Dendritic cell treated with granulocyte-macrophage colony-stimulating factor and Interleukin-4, amounts not matched to agents 40 ng/mL and 50 ng/mL, for 4 days (primary cell): ENCODE results near the gene FAM200A.
"Not testable (repeated sequence)": the region's sequence is repeated elsewhere in the genome, so short reads cannot be mapped to it uniquely, and the experiment has no call there.

Source experiments
- H3K27ac Mint-ChIP-seq: one replicate; pipeline ENCODE4 v1.8.0; 2022; ENCODE audit warnings: mild to moderate bottlenecking, mixed read lengths
- H3K27me3 Mint-ChIP-seq: one replicate; pipeline ENCODE4 v1.8.0; 2022; ENCODE audit warnings: mild to moderate bottlenecking, mixed read lengths
- H3K36me3 Mint-ChIP-seq: one replicate; pipeline ENCODE4 v1.8.0; 2022; ENCODE audit warnings: low read depth, mixed read lengths
- H3K4me1 Mint-ChIP-seq: one replicate; pipeline ENCODE4 v1.8.0; 2022; ENCODE audit warnings: low read depth, mixed read lengths
- H3K4me3 Mint-ChIP-seq: one replicate; pipeline ENCODE4 v1.8.0; 2022; ENCODE audit warnings: mild to moderate bottlenecking, moderate library complexity, mixed read lengths
- H3K9me3 Mint-ChIP-seq: one replicate; pipeline ENCODE4 v1.8.0; 2022; ENCODE audit warnings: mixed read lengths
- intact Hi-C: fragments of 100-400 bp; cut with micrococcal nuclease; formaldehyde crosslinking; loops from one replicate; pipeline ENCODE4 v1.15.0; 2022

FAM200A gene

DNA sequence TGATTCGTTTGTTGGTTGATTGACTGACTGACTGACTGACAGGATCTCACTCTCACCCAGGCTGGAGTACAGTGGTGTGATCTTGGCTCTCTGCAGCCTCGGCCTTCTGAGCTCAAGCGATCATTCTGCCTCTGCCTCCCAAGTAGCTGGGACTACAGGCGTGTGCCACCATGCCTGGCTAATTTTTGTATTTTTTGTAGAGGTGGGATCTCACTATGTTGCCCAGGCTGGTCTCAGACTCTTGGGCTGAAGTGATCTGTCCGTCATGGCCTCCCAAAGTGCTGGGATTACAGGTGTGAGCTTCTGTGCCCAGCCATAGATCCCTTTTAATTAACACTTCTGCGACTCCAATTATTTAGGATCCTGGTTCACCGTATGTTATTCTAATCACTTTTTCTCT, 16.9 kb upstream of the FAM200A start:
- H3K27me3 Mint-ChIP-seq, H3K9me3 Mint-ChIP-seq, intact Hi-C loops, H3K27ac Mint-ChIP-seq, H3K4me1 Mint-ChIP-seq, H3K4me3 Mint-ChIP-seq: not testable (repeated sequence)
- peaks cover 91% of the 10 kb centered on the region for H3K36me3 Mint-ChIP-seq

DNA sequence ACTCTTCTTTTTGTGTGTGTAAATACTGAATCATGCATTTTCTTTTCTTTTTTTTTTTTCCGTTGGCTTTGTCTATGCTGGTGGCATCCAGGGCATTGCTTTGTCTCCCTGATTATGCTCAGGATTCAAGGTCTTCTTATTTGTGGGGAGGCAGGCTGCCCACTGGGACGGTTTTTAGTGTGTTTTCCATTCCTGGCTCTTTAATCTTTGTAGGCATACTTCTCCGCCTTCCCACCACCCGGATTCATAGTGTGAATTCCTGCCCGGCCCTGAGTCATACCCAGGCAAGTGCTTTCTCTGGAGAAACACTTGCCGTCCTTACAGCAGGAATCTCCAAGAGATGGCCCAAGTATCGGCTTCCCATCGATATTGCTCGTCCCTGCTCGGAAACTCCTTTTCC, 11.7 kb upstream of the FAM200A start:
- Mint-ChIP-seq H3K4me1 (peaks cover 39% of the 10 kb centered on the region), H3K4me3 (no peak overlapping the region), H3K36me3 (peaks cover 86% of the 10 kb centered on the region), H3K9me3 (no peaks in the 10 kb centered on the region), H3K27me3 (no peaks in the 10 kb centered on the region), H3K27ac (no peak overlapping the region)
- intact Hi-C loops = no loop called here

DNA sequence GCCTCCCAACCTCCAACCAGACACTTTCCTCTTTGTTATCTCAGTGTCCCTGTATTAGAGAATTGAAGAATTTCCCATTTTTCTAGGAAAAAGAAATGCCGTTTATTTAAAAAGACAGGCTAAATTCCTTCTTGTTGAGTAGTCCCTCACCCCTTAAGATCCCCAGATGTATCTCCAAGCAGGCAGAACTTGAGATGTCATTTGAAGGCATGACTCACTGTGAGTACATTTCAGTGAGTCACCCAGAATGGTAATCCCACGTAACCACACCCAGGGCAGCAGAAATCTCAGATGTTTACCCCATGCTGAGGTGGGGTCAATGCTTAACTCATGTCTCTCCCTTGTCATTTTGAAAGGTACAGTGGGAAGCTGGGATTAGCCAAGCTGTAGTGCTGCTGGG, 10.9 kb upstream of the FAM200A start:
- H3K27me3 Mint-ChIP-seq = no peaks in the 10 kb centered on the region
- intact Hi-C loops = no loop called here
- H3K4me3 Mint-ChIP-seq = no peak overlapping the region

DNA sequence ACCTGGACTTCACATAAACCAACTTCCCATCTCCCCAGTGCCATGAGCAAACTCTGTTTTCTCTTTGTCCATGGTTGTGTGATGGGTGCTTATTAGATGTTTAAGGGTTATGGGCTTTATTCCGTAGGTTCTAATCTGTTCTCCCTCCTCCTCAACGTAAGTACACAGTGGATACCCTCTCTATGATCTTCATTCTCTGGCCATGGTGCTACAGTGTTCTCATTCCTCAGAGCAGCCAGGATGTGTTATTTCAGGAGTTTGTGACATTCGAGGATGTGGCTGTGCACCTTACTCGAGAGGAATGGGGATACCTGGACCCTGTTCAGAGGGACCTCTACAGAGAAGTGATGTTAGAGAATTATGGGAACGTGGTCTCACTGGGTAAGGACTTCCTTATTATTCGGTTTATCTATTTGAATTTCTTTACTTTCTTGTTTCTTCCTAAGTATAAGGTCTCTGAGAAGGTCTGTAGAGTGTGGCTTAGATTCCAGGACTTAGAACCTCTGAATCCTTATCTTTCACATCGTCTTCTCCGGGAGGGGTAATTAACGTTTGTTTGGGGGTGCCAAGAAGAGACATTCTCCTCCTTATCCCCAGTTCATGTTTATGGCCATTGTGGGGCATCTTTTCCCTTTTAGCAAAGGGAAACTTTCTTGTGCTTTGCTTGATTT, 10.3 kb upstream of the FAM200A start:
- no peaks in the 10 kb centered on the region for H3K27me3 Mint-ChIP-seq
- peaks cover 86% of the 10 kb centered on the region for H3K36me3 Mint-ChIP-seq
- intact Hi-C loops = no loop called here
- H3K27ac Mint-ChIP-seq = no peak overlapping the region
- H3K9me3 Mint-ChIP-seq = no peaks in the 10 kb centered on the region
- no peak overlapping the region for H3K4me3 Mint-ChIP-seq
- H3K4me1 Mint-ChIP-seq = peaks cover 42% of the 10 kb centered on the region

More for the DNA sequence above, 10.9 kb upstream of the FAM200A start:
- Mint-ChIP-seq H3K36me3 (peaks cover 86% of the 10 kb centered on the region), H3K9me3 (no peaks in the 10 kb centered on the region), H3K27ac (no peak overlapping the region), H3K4me1 (peaks cover 39% of the 10 kb centered on the region)

DNA sequence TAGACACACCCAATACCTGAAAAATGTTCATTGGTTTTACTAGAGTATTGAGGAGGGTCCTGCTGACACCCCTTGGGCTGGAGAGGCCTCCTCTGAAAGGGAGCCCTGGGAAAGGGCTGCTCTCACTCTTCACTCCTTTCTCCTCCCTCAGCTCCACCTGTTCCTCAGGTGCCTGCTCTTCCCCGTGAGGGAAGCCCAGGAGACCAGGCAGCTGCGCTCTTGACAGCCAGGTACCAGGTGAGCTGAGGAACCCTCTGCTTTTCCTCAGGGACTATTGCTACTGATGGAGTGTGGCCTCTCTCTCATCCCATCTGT, 9.8 kb upstream of the FAM200A start:
- H3K9me3 Mint-ChIP-seq = no peaks in the 10 kb centered on the region
- no peak overlapping the region for H3K27ac Mint-ChIP-seq
- H3K4me3 Mint-ChIP-seq = no peak overlapping the region
- peaks cover 44% of the 10 kb centered on the region for H3K4me1 Mint-ChIP-seq
- intact Hi-C loops = no loop called here
- H3K27me3 Mint-ChIP-seq = no peaks in the 10 kb centered on the region
- peaks cover 85% of the 10 kb centered on the region for H3K36me3 Mint-ChIP-seq

DNA sequence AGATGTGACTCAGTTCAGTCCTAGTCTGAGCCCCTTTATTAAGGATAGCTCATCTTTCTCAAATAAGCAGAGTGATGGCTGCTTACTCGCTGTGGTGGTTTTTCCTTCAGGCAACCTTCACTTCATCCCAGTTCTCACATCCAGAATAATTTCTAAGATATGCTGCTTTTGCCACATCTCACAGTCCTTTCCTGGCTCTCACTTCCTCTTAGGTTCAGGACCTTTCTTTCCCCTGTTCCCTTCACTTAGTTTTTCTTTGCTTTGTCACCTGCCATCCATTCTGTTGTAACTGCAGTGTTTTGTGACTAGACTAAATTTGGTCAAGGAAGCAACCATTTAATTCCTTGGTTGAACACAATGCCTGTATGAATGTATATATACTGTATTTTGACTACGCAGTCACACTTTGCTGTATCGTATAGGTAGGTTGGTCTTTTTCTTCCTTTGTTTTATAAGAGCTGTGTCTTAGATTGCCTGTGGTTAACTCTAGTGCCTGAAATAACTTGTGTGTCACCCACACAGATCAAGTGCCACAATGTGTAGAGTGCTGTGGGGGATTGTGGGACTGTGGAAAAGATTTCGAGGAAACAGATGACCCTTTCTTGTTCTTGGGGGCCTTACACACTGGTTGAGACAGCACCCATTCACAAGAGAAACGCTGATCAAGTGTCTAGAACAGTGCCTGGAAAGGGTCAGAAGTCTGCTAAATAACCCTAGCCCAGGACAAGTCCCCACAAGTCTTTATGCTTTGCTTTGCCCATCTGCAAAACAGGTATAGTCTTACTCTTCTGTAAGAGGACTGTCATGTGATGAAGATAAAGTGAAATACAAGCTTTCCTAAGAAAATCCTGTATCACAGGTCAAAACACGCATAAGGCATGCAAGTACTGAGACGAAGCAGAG, 9.2 kb upstream of the FAM200A start:
- intact Hi-C loops = no loop called here
- H3K9me3 Mint-ChIP-seq = no peaks in the 10 kb centered on the region
- no peak overlapping the region for H3K27ac Mint-ChIP-seq
- no peak overlapping the region for H3K4me3 Mint-ChIP-seq
- H3K36me3 Mint-ChIP-seq = peaks cover 81% of the 10 kb centered on the region
- peaks cover 44% of the 10 kb centered on the region for H3K4me1 Mint-ChIP-seq
- no peaks in the 10 kb centered on the region for H3K27me3 Mint-ChIP-seq

DNA sequence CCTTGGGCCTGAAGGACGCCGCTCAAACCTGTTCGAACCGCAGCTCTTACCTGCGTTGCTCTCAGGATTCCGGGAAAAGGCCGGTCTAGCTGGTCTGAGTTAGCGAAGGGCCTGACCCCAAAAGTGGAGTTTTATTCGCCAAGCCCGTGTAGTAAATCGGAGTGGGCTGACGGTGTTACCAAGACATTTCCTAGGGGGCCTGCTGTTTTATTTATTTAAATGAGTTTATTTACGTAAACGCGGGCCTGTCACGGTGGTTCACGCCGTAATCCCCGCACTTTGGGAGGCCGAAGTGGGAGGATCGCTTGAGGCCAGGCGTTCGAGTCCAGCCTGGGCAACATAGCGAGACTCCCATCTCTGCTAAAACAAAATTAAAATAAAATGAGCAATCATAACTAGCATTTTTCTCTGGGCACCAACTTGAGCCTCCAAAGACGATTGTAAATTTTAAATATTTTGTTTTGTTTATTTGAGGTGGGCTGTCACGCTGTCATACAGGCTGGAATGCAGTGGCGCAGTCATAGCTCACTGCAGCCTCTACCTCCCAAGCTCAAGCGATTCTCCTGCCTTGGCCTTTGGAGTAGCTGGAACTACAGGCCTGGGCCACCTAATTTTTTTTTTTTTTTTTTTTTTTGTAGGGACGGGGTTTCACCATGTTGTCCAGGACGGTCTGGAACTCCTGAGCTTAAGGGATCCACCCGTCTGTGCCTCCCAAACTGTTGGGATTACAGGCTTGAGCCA, 7.4 kb upstream of the FAM200A start:
- H3K36me3 Mint-ChIP-seq = peaks cover 74% of the 10 kb centered on the region
- H3K27ac Mint-ChIP-seq = peak overlapping the region; percentile 93
- intact Hi-C loops = loop anchor here (2.0 to 10.0 kb wide), 3 partner anchors 55 to 525 kb away; partner anchors contain the start of genes COPS6, ZKSCAN5, ZNF3 and ZNF789
- H3K27me3 Mint-ChIP-seq = no peaks in the 10 kb centered on the region
- H3K4me1 Mint-ChIP-seq = peaks cover 54% of the 10 kb centered on the region
- peak overlapping the region; percentile 96 for H3K4me3 Mint-ChIP-seq
- no peaks in the 10 kb centered on the region for H3K9me3 Mint-ChIP-seq

DNA sequence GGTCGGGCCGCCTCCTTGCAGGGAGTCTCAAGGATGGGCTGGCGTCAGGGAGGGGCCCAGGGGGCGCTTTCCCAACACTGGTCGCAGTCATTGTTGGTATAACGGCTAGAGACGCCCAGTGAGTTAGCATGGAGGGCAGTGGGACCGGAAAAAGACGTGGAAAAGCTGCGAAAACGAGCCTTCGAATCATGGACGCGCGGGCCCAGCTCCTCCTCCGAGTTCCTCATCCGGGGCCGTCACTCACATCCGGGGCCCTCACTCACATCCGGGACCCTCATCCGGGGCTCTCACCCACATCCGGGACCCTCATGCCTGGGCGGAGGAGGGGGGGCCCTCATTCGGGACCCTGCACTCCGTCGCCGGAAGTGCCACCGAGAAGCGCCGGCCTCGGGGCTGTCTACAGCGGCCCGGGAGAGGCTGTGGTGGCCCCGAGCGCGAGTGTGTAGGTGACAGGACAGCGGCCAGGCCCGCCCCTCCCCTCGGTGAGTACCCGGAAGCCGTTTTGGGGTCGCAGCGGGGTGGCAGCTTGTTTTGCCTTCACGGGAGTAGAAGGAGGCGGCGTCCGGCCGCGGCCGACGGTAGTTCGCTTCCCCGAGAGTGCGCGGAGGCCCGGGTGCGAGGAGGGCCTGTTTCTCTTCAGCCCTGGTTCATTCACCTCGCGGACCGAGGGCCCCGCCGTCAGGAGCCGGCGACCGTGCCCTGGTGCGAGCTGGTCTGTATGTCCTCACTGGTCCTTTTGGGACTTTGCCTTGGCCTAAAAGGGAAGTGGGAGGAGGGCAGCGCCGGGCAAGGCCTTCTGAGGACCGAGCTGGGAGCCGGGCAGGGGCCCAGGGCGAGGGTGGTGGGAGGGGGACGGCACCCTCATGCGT, 6.6 kb upstream of the FAM200A start, which contains the start of gene ZNF655:
Gene ZNF655 (plus strand): TSS at position 337 of the 869 bp plus-strand sequence. CDS start 1,918 bp downstream, outside the sequence.
- intact Hi-C loops = loop anchor here (2.0 to 10.0 kb wide), 3 partner anchors 54 to 526 kb away; partner anchors contain the start of genes COPS6, ZKSCAN5, ZNF3 and ZNF789
- Mint-ChIP-seq H3K4me3 (peak within 1 kb of the TSS; percentile 96), H3K36me3 (peaks cover 74% of the 10 kb centered on the region), H3K9me3 (no peaks in the 10 kb centered on the region), H3K27ac (peak within 1 kb of the TSS; percentile 93), H3K27me3 (no peaks in the 10 kb centered on the region), H3K4me1 (peaks cover 47% of the 10 kb centered on the region)

DNA sequence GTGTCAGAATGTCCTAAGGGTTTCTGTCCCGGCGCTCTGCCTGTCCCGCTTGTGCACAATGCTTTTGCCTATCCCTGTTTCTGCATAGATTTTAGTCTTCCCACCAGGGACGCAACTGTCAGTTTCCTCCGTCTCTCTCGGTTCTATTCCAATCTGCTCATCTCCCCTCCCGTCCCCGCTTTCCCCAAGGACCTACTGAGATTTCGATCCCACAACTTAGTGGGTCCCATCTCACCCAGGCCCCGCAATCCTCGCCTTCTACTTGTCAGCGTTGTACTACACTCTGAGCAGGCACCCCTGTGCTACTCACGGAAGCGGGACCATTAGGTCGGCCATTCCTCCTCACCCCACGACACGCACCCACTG, 6.0 kb upstream of the FAM200A start:
- H3K4me3 Mint-ChIP-seq = peak overlapping the region; percentile 96
- intact Hi-C loops = loop anchor here (2.0 to 10.0 kb wide), 3 partner anchors 53 to 527 kb away; partner anchors contain the start of genes COPS6, ZKSCAN5, ZNF3 and ZNF789
- peak overlapping the region; percentile 93 for H3K27ac Mint-ChIP-seq
- no peaks in the 10 kb centered on the region for H3K27me3 Mint-ChIP-seq
- H3K9me3 Mint-ChIP-seq = no peaks in the 10 kb centered on the region
- peaks cover 49% of the 10 kb centered on the region for H3K4me1 Mint-ChIP-seq
- peaks cover 74% of the 10 kb centered on the region for H3K36me3 Mint-ChIP-seq

DNA sequence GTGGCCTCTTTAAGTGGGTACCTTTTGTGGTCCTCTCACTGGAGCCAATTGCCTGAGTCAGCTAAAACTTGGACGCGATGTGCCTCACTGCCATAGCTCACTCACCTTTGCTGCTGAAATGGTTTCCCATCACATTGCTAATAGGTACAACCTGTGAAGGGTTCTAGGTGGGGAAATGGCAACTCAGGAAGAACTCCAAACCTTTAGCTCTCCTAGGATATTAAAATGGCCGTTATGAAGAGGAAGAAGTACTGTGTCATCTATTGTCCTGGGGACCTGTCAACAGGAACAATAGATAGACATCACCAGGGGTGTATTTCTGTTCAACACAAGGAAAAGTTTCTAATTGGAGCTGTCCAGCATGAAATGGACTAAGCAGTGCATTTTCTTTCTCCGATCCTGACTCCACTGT, 5.3 kb upstream of the FAM200A start:
- H3K4me1 Mint-ChIP-seq = peaks cover 47% of the 10 kb centered on the region
- H3K4me3 Mint-ChIP-seq = peak overlapping the region; percentile 96
- peak overlapping the region; percentile 93 for H3K27ac Mint-ChIP-seq
- no peaks in the 10 kb centered on the region for H3K27me3 Mint-ChIP-seq
- no peaks in the 10 kb centered on the region for H3K9me3 Mint-ChIP-seq
- intact Hi-C loops = loop anchor here (10.0 kb wide), 2 partner anchors 82 to 528 kb away; partner anchors contain the start of genes COPS6, ZNF3 and ZNF789
- H3K36me3 Mint-ChIP-seq = peaks cover 68% of the 10 kb centered on the region

DNA sequence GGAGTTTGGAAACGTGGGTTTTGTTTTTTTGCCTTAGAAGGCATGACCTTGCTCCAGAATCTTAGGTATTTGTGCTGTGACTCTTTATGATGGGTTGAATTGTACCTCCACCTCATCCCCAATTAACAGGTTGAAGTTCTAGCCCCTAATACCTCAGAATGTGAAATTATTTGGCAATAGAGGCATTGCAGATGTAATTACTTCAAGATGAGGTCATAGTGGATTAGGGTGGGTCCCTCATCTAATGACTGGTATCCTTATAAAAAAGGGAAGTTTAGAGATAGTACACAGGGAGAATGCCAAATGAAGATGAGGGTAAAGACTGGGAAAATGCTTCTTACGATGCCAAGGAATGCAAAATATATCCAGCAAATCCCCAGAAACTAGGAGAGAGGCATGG, 3.0 kb upstream of the FAM200A start:
- H3K4me1 Mint-ChIP-seq = peaks cover 44% of the 10 kb centered on the region
- peak overlapping the region; percentile 59 for H3K27ac Mint-ChIP-seq
- peaks cover 56% of the 10 kb centered on the region for H3K36me3 Mint-ChIP-seq

DNA sequence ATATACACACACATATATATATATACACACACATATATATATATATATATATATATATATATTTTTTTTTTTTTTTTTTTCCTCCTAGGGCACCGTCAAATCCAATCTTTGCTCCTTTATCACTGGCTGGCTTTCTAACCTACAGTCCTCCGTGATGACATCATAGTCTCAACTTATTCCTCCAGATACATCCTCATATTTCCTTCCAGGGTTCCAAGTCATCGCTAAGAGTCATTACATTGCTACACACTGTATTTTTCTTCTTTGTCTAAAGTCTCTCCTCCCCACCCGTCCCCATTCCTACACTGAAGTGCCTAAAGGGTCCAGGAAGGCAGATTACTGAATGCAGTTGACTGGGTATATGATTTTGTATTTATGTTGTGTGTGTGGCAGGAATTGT, 1.1 kb upstream of the FAM200A start:
- Mint-ChIP-seq H3K4me3 (no peak overlapping the region), H3K27me3 (no peaks in the 10 kb centered on the region), H3K9me3 (peaks cover 6% of the 10 kb centered on the region), H3K27ac (no peak overlapping the region), H3K4me1 (peaks cover 44% of the 10 kb centered on the region), H3K36me3 (peaks cover 60% of the 10 kb centered on the region)
- intact Hi-C loops = loop anchor here (10.0 kb wide), 2 partner anchors 78 to 532 kb away; partner anchors contain the start of genes COPS6, ZNF3 and ZNF789

More for the DNA sequence above, 3.0 kb upstream of the FAM200A start:
- H3K27me3 Mint-ChIP-seq = no peaks in the 10 kb centered on the region
- no peak overlapping the region for H3K4me3 Mint-ChIP-seq
- no peaks in the 10 kb centered on the region for H3K9me3 Mint-ChIP-seq
- intact Hi-C loops = loop anchor here (10.0 kb wide), 2 partner anchors 80 to 530 kb away; partner anchors contain the start of genes COPS6, ZNF3 and ZNF789

DNA sequence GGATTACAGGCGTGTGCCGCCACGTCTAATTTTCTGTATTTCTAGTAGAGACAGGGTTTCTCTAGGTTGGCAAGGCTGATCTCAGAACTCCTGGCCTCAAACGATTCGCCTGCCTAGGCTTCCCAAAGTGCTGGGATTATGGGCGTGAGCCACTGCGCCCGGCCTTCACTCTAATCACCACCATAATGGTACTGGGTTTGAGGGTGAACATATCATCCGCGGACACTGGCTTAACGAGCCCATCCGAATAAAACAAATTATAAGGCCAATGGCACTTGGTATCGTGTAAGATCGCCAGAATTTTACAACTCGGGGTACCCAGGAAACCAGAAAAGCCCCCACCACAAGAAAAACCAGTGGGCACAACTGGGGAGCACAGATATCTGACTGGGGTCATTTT, 580 bp downstream of the FAM200A start:
- intact Hi-C loops = loop anchor here (10.0 kb wide), 2 partner anchors 77 to 533 kb away; partner anchors contain the start of genes COPS6, ZNF3 and ZNF789
- Mint-ChIP-seq H3K9me3 (peaks cover 9% of the 10 kb centered on the region), H3K4me3 (peak overlapping the region; percentile 86), H3K4me1 (peaks cover 39% of the 10 kb centered on the region), H3K36me3 (peaks cover 59% of the 10 kb centered on the region), H3K27me3 (no peaks in the 10 kb centered on the region), H3K27ac (peak overlapping the region; percentile 92)
